Loucy (cell line): Measurements from ENCODE around the gene BRD4.

Experiments
- H2AFZ ChIP-seq: fragments of 200-600 bp; sonication (generic); 2 replicates; pipeline ENCODE4 v1.6.0; 2016; ENCODE audit warnings: antibody characterized with exemption, mild to moderate bottlenecking, low read length, moderate library complexity
- H3F3A ChIP-seq: fragments of 200-600 bp; 2 replicates; pipeline ENCODE4 v1.6.0; 2016; ENCODE audit warnings: antibody characterized with exemption, low read depth, mild to moderate bottlenecking
- H3K27me3 ChIP-seq: fragments of 200-600 bp; sonication (generic); 2 replicates; pipeline ENCODE4 v1.6.1; 2014; ENCODE audit warnings: low read length, mild to moderate bottlenecking; ENCODE audit not compliant: insufficient read depth, poor library complexity, severe bottlenecking
- H3K36me3 ChIP-seq: fragments of 200-600 bp; sonication (generic); 2 replicates; pipeline ENCODE4 v1.6.1; 2016; ENCODE audit warnings: low read length; ENCODE audit not compliant: insufficient read depth
- H3K4me1 ChIP-seq: fragments of 200-600 bp; sonication (generic); 2 replicates; pipeline ENCODE4 v1.5.1; 2014; ENCODE audit warnings: low read length, mild to moderate bottlenecking; ENCODE audit not compliant: insufficient read depth, poor library complexity, severe bottlenecking
- H3K4me2 ChIP-seq: fragments of 200-600 bp; sonication (generic); 2 replicates; pipeline ENCODE4 v1.6.0; 2014; ENCODE audit warnings: antibody characterized with exemption, low read length, low read depth, mild to moderate bottlenecking; ENCODE audit not compliant: poor library complexity, severe bottlenecking
- H3K4me3 ChIP-seq: fragments of 200-600 bp; sonication (generic); 2 replicates; pipeline ENCODE4 v1.5.1; 2014; ENCODE audit warnings: low read length, mild to moderate bottlenecking, mixed read lengths; ENCODE audit not compliant: poor library complexity, severe bottlenecking
- H3K79me2 ChIP-seq: fragments of 200-600 bp; sonication (generic); 2 replicates; pipeline ENCODE4 v1.6.1; 2014; ENCODE audit warnings: low read length; ENCODE audit not compliant: insufficient read depth
- H3K9ac ChIP-seq: fragments of 200-600 bp; sonication (generic); 2 replicates; pipeline ENCODE4 v1.6.0; 2014; ENCODE audit warnings: mild to moderate bottlenecking, low read depth, low read length, moderate library complexity; ENCODE audit not compliant: poor library complexity, severe bottlenecking
- H3K9me2 ChIP-seq: fragments of 200-600 bp; sonication (generic); replicated peaks from 2 replicates; pipeline ENCODE4 v1.6.1; 2016; ENCODE audit warnings: low read depth, low read length, mixed read lengths
- H3K9me3 ChIP-seq: fragments of 200-600 bp; sonication (generic); 2 replicates; pipeline ENCODE4 v1.6.1; 2014; ENCODE audit warnings: mild to moderate bottlenecking, antibody characterized with exemption, low read length, low read depth; ENCODE audit not compliant: insufficient read depth
- H4K20me1 ChIP-seq: fragments of 200-600 bp; sonication (generic); 2 replicates; pipeline ENCODE4 v1.6.0; 2014; ENCODE audit warnings: antibody characterized with exemption, low read length, mild to moderate bottlenecking; ENCODE audit not compliant: insufficient read depth, poor library complexity, severe bottlenecking
- CTCF ChIP-seq: fragments of 200-600 bp; sonication (generic); conservative IDR thresholded peaks from 2 replicates; pipeline ENCODE4 v1.5.1; 2014; ENCODE audit warnings: mild to moderate bottlenecking, antibody characterized with exemption, low read length
- EZH2phosphoT487 ChIP-seq: fragments of 200-600 bp; IDR thresholded peaks from 2 replicates; pipeline ENCODE4 v1.6.1; 2018; ENCODE audit warnings: antibody characterized with exemption, mild to moderate bottlenecking, moderate library complexity, borderline replicate concordance

Gene BRD4

GRCh38 chr19:15220833-15221232 lies 111.5 kb downstream of the BRD4 start:
- H3K9me3 ChIP-seq: no peaks in the 10 kb centered on the region
- no peaks in the 10 kb centered on the region for H4K20me1 ChIP-seq
- H3K9ac ChIP-seq: no peak overlapping the region
- no peak overlapping the region for H3K4me2 ChIP-seq
- H3K9me2 ChIP-seq: no peaks in the 10 kb centered on the region
- peaks cover 10% of the 10 kb centered on the region for H3K4me1 ChIP-seq
- no peaks in the 10 kb centered on the region for H3F3A ChIP-seq
- no peaks in the 10 kb centered on the region for H3K27me3 ChIP-seq
- no peak overlapping the region for H3K4me3 ChIP-seq
- no peaks in the 10 kb centered on the region for H3K36me3 ChIP-seq
- TF ChIP-seq CTCF: no peak
- TF ChIP-seq EZH2phosphoT487: no peak
- H3K79me2 ChIP-seq: no peaks in the 10 kb centered on the region
- no peak overlapping the region for H2AFZ ChIP-seq

- Histone ChIP-seq H3K4me3 (no peak overlapping the region), H3F3A (no peaks in the 10 kb centered on the region), H3K9ac (no peak overlapping the region), H3K9me2 (no peaks in the 10 kb centered on the region), H3K36me3 (no peaks in the 10 kb centered on the region), H3K4me1 (peaks cover 7% of the 10 kb centered on the region), H3K79me2 (no peaks in the 10 kb centered on the region), H2AFZ (no peak overlapping the region), H3K4me2 (no peak overlapping the region), H3K27me3 (no peaks in the 10 kb centered on the region), H4K20me1 (no peaks in the 10 kb centered on the region), H3K9me3 (no peaks in the 10 kb centered on the region)
- TF ChIP-seq CTCF: no peak
- TF ChIP-seq EZH2phosphoT487: no peak
These were observed 113.8 kb downstream of the BRD4 start for GRCh38 chr19:15218501-15218900.

GRCh38 chr19:15216363-15216762 lies 116.0 kb downstream of the BRD4 start:
- Histone ChIP-seq H3K9me2 (no peaks in the 10 kb centered on the region), H2AFZ (no peak overlapping the region), H3K4me1 (no peaks in the 10 kb centered on the region), H3K4me3 (no peak overlapping the region), H3F3A (no peaks in the 10 kb centered on the region), H3K79me2 (no peaks in the 10 kb centered on the region), H3K9ac (no peak overlapping the region), H4K20me1 (no peaks in the 10 kb centered on the region), H3K4me2 (no peak overlapping the region), H3K9me3 (no peaks in the 10 kb centered on the region), H3K36me3 (no peaks in the 10 kb centered on the region), H3K27me3 (no peaks in the 10 kb centered on the region)
- TF ChIP-seq EZH2phosphoT487 (no peak), CTCF (no peak)
